HG03103 (cell line): ENCODE results near the gene TRMT1L.
"Not testable (repeated sequence)": the region's sequence is repeated elsewhere in the genome, so short reads cannot be mapped to it uniquely, and the experiment has no call there.

Source experiments
- ATAC-seq: cut with Tn5 transposase; IDR thresholded peaks from one replicate; pipeline ENCODE4 v1.9.1; 2021; ENCODE audit warnings: low read depth; ENCODE audit not compliant: unreplicated experiment

The TRMT1L gene, protein sequence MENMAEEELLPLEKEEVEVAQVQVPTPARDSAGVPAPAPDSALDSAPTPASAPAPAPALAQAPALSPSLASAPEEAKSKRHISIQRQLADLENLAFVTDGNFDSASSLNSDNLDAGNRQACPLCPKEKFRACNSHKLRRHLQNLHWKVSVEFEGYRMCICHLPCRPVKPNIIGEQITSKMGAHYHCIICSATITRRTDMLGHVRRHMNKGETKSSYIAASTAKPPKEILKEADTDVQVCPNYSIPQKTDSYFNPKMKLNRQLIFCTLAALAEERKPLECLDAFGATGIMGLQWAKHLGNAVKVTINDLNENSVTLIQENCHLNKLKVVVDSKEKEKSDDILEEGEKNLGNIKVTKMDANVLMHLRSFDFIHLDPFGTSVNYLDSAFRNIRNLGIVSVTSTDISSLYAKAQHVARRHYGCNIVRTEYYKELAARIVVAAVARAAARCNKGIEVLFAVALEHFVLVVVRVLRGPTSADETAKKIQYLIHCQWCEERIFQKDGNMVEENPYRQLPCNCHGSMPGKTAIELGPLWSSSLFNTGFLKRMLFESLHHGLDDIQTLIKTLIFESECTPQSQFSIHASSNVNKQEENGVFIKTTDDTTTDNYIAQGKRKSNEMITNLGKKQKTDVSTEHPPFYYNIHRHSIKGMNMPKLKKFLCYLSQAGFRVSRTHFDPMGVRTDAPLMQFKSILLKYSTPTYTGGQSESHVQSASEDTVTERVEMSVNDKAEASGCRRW

DNA sequence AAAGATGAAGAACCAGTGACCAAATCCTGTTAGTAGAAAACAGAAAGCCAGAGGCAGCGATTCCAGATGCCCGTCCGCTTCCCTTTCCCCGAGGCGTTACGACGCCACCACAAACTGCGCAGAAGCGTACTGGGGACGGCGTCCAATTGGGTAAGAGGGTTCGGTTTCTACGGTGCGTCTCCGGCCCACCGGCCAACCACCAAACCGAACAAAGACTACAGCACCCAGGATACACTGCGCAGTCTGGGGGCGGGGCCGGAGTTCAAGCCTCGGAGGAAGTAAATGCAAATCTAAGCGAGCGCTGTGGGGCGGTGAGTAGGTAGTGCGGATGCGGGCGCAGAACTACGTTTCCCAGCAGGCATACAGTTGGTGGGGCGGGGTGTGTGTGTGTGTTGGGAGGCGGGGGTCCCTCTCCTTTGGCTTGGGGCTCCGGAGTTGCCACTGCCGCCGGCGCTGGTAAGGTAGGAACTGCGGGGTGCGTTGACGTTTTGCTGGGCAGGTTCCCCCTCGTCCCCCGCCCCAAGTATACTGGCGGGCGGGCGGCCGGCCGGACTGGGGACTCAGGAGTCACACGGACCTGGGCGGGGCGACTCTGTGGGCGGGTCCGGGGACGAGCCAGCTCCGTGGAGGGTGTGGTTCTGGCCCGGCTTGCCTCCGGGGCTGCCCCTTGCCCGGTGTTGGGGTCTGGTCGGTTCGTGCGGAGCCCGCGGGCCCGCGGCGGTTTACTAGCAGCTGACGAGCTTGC is at the start of gene TRMT1L, which contains the start of gene SWT1:
Gene TRMT1L, minus strand, starts transcription at position 100 of the 745 bp plus-strand sequence. CDS start 241 bp downstream, outside the sequence.
Gene SWT1, plus strand, starts transcription at position 314 of the 745 bp plus-strand sequence. CDS start 3,675 bp downstream, outside the sequence.
- peak; percentile 87 for ATAC-seq

DNA sequence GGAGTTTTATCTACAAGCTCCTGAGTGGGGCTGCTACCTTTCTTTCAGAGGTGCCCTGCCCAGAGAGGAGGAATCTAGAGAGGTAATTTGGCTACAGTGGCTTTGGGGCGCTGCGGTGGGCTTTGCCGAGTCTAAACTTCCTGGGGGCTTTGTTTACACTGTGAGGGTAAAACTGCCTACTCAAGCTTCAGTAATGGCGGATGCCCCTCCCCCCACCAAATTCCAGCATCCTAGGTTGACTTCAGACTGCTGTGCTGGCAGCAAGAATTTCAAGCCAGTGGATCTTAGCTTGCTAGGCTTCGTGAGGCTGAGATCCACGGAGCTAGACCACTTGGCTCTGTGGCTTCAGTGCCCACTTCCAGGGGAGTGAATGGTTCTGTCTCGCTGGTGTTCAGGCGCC is 44.1 kb upstream of the TRMT1L start:
- no peak for ATAC-seq

DNA sequence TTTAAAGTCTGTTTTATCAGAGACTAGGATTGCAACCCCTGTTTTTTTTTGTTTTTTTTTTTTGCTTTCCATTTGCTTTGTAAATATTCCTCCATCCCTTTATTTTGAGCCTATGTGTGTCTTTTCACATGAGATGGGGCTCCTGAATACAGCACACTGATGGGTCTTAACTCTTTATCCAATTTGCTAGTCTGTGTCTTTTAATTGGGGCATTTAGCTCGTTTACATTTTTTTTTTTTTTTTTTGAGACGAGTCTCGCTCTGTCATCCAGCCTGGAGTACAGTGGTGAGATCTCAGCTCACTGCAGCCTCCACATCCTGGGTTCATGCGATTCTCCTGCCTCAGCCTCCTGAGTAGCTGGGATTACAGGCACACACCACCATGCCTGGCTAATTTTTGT is 42.0 kb upstream of the TRMT1L start:
- not testable (repeated sequence) for ATAC-seq

DNA sequence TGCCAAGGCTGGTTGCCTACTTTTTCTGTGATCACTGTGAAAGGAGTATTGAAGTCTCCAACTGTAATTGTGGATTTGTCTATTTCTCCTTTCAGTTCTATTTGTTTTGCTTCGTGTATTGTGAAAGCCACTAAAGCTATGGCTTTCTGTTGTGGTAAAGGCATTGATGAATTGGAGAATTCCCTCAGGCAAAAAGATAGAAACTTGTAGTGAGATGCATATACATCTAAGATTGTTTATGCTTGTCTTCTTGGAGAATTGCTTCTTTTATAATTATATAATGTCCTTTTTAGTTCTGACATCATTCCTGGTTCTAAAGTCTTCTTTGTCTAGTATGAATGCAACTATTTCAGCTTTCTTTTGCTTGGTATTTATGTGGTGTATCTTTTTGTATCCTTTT is 37.0 kb upstream of the TRMT1L start:
- no peak for ATAC-seq

DNA sequence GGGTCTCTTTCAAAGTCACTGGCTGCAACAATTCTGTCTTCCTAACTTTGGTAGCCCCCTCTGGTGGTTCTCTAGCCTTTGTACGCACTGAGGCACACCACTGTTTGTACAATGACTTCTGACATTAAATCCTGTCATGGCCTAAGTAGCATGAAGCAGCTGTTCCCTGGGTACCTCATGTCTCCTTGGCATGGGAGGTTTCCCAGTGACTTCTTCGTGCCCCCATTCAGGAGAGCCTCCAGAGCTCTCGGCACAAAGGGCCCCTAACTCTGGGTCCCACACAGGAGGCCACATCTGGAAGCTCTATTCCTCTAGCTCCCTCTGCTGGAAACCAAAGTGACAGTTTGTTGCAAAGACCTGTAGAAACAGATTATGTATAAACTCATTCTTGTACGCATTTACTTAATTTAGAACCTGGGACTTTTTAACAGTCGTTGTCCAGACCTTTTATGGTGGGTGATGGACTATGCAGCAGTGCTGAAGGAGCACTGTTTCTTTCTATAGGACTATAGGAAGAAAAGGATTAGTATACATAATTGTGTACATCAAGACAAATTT is 13.6 kb upstream of the TRMT1L start:
- ATAC-seq: peak; percentile 89

DNA sequence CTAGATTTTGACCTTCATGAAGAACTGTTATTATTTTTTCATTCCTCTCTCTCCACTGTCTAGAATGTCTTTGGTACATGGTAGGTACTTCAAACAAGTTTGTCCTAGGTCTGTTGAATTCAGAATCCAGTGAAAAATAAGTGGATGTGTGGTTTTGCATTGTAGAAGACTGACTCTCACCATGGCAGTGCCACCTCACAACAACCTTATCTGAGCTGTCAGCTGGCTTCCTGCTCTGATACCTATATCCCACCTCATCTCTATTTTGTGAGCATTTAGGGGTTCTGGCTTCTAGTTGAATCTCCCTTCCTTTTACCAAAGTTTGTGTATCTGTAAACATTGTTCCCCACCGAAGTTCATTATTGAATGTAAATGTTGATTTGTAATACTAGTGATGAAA is 9.4 kb upstream of the TRMT1L start:
- ATAC-seq: no peak

DNA sequence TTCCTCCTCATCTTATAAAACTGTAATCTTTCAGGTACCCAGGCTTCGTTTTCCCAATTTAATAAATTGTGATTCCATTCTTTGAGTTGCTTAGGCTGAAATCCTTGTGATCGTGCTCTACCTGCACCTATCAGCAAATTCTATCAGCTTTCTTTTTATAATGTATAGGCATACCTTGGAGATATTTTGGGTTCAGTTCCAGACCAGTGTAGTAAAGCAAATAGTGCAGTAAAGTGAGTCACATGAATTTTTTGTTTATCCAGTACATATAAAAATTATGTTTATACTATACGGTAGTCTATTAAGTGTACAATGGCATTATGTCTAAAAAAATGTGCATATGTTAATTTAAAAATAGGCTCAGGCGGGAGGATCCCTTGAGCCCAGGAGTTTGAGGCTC is 5.7 kb upstream of the TRMT1L start:
- no peak for ATAC-seq

DNA sequence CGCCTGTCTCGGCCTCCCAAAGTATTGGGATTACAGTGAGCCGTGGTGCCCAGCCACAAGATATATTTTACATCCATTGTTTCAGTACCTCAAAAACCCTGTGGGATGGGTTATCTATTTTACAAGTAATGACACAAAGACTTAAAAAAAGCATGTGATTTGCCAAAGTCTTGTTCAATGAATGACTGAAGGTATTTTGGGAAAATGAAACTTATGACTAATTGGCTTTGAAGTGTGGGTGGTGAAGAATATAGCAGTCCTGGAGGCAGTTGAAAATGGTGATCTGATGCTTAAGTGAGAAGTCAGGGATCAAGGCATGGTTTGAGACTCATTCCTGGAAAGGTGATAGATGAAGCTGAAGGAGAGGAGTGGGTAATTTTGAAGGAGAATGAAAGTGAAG is 3.2 kb upstream of the TRMT1L start:
- no peak for ATAC-seq

DNA sequence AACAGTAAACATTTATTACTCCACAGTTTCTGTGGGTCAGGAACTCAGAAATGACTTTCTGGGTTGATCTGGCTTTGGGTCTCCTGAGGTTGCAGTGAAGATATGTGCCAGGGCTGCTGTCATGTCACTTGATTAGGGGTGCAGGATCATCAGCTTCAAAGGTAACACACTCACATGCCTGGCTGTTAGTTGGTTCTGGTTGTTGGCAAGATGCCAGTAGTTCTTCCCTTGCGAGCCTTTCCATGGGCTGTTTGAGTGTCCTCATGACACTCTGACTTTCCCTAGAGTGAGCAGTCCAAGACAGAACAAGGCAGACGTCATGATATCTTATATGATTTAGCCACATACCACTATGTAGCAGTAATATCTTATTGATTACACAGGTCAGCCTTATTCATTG is 2.0 kb upstream of the TRMT1L start:
- no peak for ATAC-seq

DNA sequence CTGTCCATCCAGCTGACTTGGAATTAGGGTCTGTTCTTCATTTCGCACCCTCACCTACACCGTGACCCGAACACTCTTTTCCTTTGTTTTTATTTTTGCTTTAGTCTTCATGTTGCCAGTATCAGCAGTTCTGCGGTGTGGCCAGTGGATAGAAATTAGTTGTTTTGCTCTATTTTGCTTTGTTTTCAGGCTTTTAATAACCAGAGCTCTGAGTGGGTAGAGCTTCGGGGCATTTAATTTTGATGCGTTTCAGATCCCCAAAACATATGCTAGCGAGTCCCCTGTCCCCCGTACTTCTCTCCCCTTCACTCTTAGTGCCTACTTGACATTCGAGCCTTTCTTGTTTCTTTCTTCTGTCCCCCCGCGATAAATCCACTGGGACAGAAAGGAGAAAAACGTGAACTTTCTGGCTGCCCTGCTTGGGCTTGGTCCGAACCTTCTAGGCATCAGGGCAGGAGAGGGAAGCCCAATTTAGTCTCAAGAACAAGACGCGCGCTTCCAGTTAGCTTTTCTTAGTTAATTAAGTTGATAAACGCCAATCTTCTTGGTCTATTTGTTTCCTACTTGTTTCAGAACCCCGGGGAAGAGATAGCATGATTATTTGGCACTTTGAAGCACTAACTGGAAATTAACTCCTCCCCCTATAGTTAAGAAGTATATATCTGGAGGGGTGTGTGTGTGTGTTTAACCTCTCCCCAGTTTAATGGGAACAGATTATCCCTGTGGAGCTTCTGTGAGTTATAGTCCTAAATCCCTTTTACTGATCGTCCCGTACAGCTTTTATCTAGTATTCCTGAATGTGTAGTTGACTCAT is 1.1 kb upstream of the TRMT1L start:
- ATAC-seq: no peak

DNA sequence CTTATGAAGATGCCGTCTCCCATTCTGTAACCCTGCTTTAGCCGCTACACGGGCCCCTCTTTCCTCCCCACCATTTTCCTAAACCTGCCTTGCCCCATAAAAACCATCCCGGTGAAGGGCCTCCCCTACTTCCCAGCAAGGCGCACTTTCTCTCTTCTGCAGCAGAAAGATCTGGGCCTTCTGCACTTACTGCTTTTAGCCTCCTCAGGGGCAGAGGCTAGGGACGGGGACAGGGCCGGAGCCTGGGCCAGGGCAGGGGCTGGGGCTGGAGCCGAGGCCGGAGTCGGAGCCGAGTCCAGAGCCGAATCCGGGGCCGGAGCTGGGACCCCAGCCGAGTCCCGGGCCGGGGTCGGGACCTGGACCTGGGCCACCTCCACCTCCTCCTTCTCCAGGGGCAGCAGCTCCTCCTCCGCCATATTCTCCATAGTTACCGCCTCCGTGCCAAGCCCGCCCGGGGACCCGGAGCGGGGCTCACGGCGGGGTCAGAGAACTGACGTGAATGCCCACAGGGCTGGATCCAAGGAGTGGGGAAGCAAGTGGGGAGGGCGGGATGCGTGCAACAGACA is 382 bp downstream of the TRMT1L start:
- ATAC-seq: peak; percentile 28

DNA sequence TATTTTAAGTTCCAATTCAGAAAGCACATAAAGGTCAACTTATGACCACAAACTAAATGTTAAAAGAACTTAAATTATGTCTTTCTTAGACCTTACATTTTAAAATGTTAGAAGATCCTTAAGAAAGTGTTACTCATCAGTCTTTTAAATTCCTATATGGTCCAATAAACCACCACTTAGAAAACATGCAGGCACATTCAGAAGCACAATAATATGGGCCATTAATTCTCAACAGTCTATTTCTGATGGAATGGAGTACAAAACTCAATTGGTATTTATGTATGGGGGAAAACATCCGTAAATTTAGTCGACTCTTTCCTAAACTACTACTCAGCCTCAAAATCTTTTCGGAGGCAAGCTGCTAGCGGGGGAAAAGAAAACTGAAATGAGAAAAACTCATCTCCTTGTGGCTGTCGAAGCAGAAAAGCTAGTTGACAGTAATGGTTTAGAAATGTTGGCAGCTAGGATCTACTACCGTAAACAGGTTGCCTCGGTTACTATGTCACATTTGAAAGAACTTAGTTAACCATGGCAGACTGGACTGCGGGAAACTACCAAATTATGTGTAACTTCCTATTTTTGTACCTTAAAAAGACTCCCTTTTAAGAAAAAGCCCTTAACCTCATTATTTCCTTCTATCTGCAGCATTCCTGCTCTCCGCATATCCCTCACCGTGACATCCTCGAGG is 1.0 kb downstream of the TRMT1L start:
- ATAC-seq: no peak

DNA sequence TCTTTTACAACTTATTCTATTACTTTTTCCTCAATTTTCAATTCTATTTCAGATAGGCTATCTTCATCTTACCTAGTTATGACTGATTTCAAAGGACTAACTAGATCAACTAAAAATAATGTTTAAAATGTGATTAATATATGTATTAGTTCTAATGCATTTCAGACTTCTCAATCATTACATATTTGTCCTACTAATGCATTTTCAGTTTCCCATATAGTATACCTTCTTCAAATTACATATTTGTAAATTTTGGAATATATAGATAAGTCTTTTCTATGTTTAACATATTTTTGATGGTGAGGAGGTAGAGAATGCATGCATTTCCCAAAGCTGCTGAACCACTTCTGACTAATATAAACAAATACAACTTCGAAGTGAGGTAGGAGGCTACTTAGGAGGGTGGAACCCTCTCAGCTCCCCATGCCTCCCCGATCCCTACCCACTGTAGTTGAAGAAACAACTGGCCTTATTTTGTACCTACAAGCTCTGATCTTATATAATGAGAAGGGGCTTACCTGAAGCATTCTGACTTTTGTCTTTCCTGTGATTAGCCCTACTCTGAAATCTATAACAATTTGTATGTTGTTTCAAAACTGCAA is 1.7 kb downstream of the TRMT1L start:
- ATAC-seq: no peak

DNA sequence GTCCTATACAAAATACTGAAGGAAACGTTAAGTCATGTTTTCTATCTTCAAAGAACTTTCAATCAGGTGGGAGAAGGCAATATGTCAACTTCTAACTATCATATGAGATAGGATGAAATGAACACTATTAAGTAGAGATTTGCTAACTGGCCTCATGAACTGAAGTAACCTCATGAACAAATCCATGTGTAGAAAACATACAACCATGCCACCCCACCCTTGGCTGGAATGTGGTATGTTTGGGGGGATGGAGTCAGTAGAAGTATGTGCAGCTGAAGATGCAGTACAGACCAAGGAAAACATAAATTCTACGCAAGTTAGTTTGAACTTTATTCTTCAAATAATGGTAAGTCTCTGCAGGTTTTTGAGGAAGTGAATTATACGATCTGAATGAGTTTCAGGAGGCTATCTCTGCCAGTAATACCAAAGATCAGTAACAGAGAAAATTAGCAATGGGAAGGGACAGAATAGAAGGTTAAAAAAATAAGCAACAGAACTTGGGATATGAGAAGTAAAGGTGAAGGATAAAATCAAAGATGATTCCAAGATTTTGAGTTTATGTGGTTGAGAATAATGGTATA is 4.5 kb downstream of the TRMT1L start:
- no peak for ATAC-seq

DNA sequence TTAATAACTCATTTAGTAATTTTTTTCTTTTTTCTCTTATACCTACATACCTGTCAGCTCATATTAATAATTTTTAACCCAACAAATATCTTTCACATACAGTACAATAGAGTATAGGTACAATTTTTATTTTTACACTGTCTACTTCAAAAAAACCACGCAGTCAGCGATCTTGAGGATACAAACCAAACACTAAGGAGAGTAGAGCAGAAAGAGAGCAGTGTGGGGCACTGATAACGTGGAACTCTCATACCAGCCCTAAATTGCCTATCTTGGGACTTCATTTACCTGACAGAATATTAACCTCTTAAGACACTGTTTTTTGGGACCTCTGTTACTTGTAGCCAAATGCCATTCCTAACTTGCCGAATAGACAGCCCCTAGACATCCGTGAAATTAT is 5.5 kb downstream of the TRMT1L start:
- no peak for ATAC-seq

DNA sequence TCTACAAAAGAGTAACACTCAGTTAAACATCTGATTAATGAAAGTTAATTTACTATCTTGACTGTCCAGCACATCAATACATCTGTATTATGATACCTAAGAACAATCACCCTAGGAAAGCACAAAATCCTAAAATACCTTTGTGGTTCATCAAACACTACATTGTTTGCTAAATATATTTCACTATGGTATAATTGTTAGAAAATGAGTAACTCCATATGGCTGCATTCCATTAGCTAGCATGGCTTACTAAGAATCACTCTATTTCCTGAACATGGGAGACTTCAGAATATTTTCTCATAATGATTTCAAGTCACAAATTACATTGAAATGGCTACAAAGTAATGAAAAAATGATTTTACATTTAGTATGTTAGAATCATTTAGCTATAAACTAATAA is 12.5 kb downstream of the TRMT1L start:
- ATAC-seq: no peak

DNA sequence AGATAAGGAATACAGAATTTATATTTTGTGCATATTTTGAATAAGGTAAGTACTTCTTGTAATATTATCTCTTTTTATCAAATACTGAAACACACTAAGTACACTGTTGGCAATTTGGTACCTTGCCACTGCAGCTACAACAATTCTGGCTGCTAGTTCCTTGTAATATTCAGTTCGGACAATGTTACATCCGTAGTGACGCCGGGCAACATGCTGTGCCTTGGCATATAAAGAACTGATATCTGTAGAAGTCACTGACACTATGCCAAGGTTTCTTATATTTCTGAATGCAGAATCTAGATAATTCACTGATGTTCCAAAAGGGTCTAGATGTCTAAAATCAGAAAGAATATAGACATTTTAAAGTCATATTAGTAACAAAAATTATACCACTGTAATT is 17.5 kb downstream of the TRMT1L start:
- ATAC-seq: no peak

DNA sequence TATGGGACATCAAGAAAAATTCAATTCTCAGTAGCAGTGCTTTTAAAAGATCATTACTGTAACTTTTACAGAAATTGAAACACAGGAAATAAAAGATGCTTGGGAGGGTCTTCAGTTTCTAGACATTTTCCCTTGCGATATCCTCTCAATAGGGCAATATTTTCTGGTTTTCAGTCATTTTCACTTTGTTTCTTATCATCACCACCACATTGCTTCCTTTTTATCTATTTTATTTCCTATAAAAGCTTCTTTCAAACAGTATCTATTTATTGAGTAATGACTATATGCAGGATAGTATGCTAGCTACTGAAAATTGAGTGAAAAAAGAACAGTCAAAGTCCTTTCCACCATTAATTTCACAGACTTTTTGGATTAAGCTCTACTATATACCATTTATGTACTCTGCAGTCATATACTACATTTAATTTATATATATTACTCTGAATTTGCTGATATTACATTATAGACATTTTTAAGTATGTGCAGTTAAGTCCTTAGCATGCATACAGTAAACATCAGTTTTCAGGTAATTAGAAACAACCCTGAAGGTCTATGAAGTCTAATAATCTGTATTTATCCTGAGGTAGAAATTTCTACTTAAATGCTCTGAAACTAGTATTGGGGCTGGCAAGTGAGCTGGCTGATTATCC is 18.7 kb downstream of the TRMT1L start:
- ATAC-seq: no peak
